Fibroblast of the aortic adventitia (primary cell): ENCODE data around the gene ALK. TPM values are rescaled to one million over a fixed set of nuclear protein-coding genes. Genes with fewer than 3 reads are reported as not detected.

Experiments
- DNase-seq: peaks from one replicate; pipeline ENCODE4 v3.0.0-alpha.2; 2010; ENCODE audit warnings: low read depth
- H3K4me3 ChIP-seq: 2 replicates; pipeline ENCODE4 v1.5.1; 2011; ENCODE audit warnings: low read depth, mild to moderate bottlenecking, control low read depth, low read length, moderate library complexity
- CTCF ChIP-seq: IDR thresholded peaks from 2 replicates; pipeline ENCODE4 v1.5.1; 2011; ENCODE audit warnings: mild to moderate bottlenecking, low read length, control low read depth, inconsistent platforms; ENCODE audit not compliant: insufficient read depth
- total RNA-seq: library from RNA; depleted of rRNA; stranded (reverse); fragments of >200 nt; gene quantifications from 2 replicates; pipeline ENCODE4 v1.2.3, GENCODE V29; 2012; ENCODE audit warnings: low replicate concordance

The ALK gene
- total RNA-seq, 1 donor: 0.27 TPM

- no peak overlapping the region for H3K4me3 ChIP-seq
- no peak for TF ChIP-seq CTCF
- DNase-seq: no peak
Measured at GRCh38 chr2:29269765-29270109, 651.6 kb downstream of the ALK start.

- no peak overlapping the region for H3K4me3 ChIP-seq
- no peak for TF ChIP-seq CTCF
- no peak for DNase-seq
Measured at GRCh38 chr2:29269095-29269764, 652.2 kb downstream of the ALK start.

- H3K4me3 ChIP-seq: no peak overlapping the region
- no peak for DNase-seq
- no peak for TF ChIP-seq CTCF
Measured at GRCh38 chr2:29267720-29268119, 653.7 kb downstream of the ALK start.

GRCh38 chr2:29263886-29264285 is 657.5 kb downstream of the ALK start:
- H3K4me3 ChIP-seq: no peak overlapping the region
- no peak for TF ChIP-seq CTCF
- DNase-seq: no peak

GRCh38 chr2:29262681-29263260 is 658.6 kb downstream of the ALK start:
- no peak for DNase-seq
- H3K4me3 ChIP-seq: no peak overlapping the region
- no peak for TF ChIP-seq CTCF

- no peak overlapping the region for H3K4me3 ChIP-seq
- TF ChIP-seq CTCF: no peak
- no peak for DNase-seq
Measured at GRCh38 chr2:29261003-29261402, 660.4 kb downstream of the ALK start.
